Sigmoid colon (tissue), 4 donors: Measurements from ENCODE around the gene HTR1B.

Source experiments
- POLR2AphosphoS5 ChIP-seq, 4 donors: sonication (generic); formaldehyde crosslinking; IDR thresholded peaks; one replicate each; pipeline ENCODE4 v1.6.1; 2017; ENCODE audit warnings: antibody characterized with exemption in 4 of 4
- TF ChIP-seq, protein P1 (sequence below), 4 experiments: fragments of 450-650 bp in 3 of 4; fragments of 200-600 bp in 1 of 4; IDR thresholded peaks; one replicate each; pipeline ENCODE4 v1.5.1; 2016 to 2019; ENCODE audit warnings: antibody characterized with exemption in 4 of 4, mild to moderate bottlenecking in 3 of 4, moderate library complexity in 2 of 4

DNA sequence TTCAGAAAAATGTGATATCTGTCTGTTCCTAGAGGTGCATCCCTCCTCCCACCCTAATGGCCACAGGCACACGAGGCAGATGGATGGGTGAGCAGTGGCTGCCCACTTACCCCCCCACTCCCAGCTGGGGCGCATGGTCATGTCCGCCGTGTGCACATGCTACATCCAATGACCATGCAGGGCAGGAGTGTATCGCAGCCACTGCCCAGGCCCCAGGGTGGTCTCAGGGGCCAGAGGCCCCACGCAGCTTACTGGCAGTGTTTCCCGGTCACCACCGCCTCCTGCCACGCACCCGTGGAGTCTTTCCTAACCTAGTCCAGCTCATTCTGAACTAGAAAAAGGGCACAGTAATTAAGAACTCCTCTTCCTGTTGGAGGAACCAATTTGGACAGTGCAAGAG lies 11.7 kb upstream of the HTR1B start:
- TF ChIP-seq, protein P1, sequence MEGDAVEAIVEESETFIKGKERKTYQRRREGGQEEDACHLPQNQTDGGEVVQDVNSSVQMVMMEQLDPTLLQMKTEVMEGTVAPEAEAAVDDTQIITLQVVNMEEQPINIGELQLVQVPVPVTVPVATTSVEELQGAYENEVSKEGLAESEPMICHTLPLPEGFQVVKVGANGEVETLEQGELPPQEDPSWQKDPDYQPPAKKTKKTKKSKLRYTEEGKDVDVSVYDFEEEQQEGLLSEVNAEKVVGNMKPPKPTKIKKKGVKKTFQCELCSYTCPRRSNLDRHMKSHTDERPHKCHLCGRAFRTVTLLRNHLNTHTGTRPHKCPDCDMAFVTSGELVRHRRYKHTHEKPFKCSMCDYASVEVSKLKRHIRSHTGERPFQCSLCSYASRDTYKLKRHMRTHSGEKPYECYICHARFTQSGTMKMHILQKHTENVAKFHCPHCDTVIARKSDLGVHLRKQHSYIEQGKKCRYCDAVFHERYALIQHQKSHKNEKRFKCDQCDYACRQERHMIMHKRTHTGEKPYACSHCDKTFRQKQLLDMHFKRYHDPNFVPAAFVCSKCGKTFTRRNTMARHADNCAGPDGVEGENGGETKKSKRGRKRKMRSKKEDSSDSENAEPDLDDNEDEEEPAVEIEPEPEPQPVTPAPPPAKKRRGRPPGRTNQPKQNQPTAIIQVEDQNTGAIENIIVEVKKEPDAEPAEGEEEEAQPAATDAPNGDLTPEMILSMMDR (IDR thresholded peaks at IDR 0.05), result no peak
- TF ChIP-seq POLR2AphosphoS5 (IDR thresholded peaks at IDR 0.05), result no peak
